A549 (cell line): ENCODE results near the gene RACGAP1. TPM values are rescaled to one million over a fixed set of nuclear protein-coding genes. Genes with fewer than 3 reads are reported as not detected.
"Not testable (repeated sequence)": the region's sequence is repeated elsewhere in the genome, so short reads cannot be mapped to it uniquely, and the experiment has no call there.

Experiments
- ATAC-seq, 2 experiments: fragments of 200-7000 bp in 1 of 2; fragments of >200 bp in 1 of 2; cut with Nextera tagmentation in 1 of 2; cut with Tn5 transposase in 1 of 2; 3 replicates each; pipeline versions ENCODE4 v1.8.0 to v1.9.1; 2018 to 2020; ENCODE audit warnings: mild to moderate bottlenecking in 1 of 2, moderate library complexity in 1 of 2
- CTCF ChIA-PET: fragments of 300-600 bp; sonication (Branson Sonifier 250); formaldehyde crosslinking; extraction: SDS; loops from one replicate; lab custom pipeline; 2021; ENCODE audit warnings: antibody characterized with exemption, inconsistent platforms; lab: Yijun Ruan, JAX
- POLR2A ChIA-PET: fragments of 350-600 bp; formaldehyde crosslinking; extraction: SDS; loops from one replicate; lab custom pipeline; 2021; ENCODE audit warnings: antibody characterized with exemption, inconsistent platforms; lab: Yijun Ruan, JAX
- DNase-seq, 2 experiments: peaks; one replicate each; pipeline versions ENCODE4 v3.0.0 to v3.0.0-alpha.2; 2011 to 2016; ENCODE audit warnings: low read depth in 1 of 2, low spot score in 1 of 2
- FAIRE-seq: peaks from 2 replicates; lab custom pipeline; 2011; peaks lifted over from hg19 to GRCh38; lab: Jason Lieb, UNC
- H3K27ac ChIP-seq, 2 experiments: fragments of >200 bp; sonication (Bioruptor Twin); formaldehyde crosslinking; 3 replicates each; pipeline ENCODE4 v1.5.1; 2016 to 2017
- H3K4me1 ChIP-seq: fragments of >200 bp; sonication (Bioruptor Twin); formaldehyde crosslinking; 3 replicates; pipeline ENCODE4 v1.6.1; 2016
- H3K4me2 ChIP-seq: fragments of >200 bp; sonication (Bioruptor Twin); formaldehyde crosslinking; 3 replicates; pipeline ENCODE4 v1.6.1; 2016
- H3K4me3 ChIP-seq: fragments of >200 bp; sonication (Bioruptor Twin); formaldehyde crosslinking; 3 replicates; pipeline ENCODE4 v1.5.1; 2016
- H3K9me3 ChIP-seq: fragments of >200 bp; sonication (Bioruptor Twin); formaldehyde crosslinking; 3 replicates; pipeline ENCODE4 v1.6.1; 2016
- CBX8 ChIP-seq: fragments of 200-600 bp; sonication (generic); IDR thresholded peaks from 2 replicates; pipeline ENCODE4 v1.6.1; 2016
- CEBPB ChIP-seq, 2 experiments: fragments of >200 bp in 1 of 2; sonication (Bioruptor Twin) in 1 of 2; formaldehyde crosslinking in 1 of 2; IDR thresholded peaks; 2 replicates each; pipeline ENCODE4 v1.6.1; 2012 to 2016
- CHD4 ChIP-seq: fragments of 200-600 bp; sonication (generic); IDR thresholded peaks from 2 replicates; pipeline ENCODE4 v1.6.1; 2016; ENCODE audit warnings: antibody characterized with exemption, mild to moderate bottlenecking, borderline replicate concordance
- EHF ChIP-seq: fragments of 250-450 bp; sonication (Bioruptor Pico); IDR thresholded peaks from 2 replicates; pipeline ENCODE4 v1.5.0; 2020; ENCODE audit warnings: mild to moderate bottlenecking
- FOSB ChIP-seq: fragments of 250-450 bp; sonication (Bioruptor Pico); IDR thresholded peaks from 2 replicates; pipeline ENCODE4 v1.5.0; 2020; ENCODE audit warnings: mild to moderate bottlenecking, moderate library complexity
- FOXS1 ChIP-seq: fragments of 250-450 bp; sonication (Bioruptor Pico); IDR thresholded peaks from 2 replicates; pipeline ENCODE4 v1.5.0; 2020; ENCODE audit warnings: mild to moderate bottlenecking, moderate library complexity
- GATA3 ChIP-seq: IDR thresholded peaks from 2 replicates; pipeline ENCODE4 v1.6.1; 2012; ENCODE audit warnings: borderline replicate concordance
- HOXA7 ChIP-seq: fragments of 250-450 bp; sonication (Bioruptor Pico); IDR thresholded peaks from 2 replicates; pipeline ENCODE4 v1.5.0; 2020; ENCODE audit warnings: mild to moderate bottlenecking, moderate library complexity
- KDM5A ChIP-seq: fragments of 200-600 bp; sonication (generic); IDR thresholded peaks from 2 replicates; pipeline ENCODE4 v1.6.1; 2016; ENCODE audit warnings: antibody characterized with exemption, mild to moderate bottlenecking
- MAZ ChIP-seq: fragments of 150-350 bp; IDR thresholded peaks from 2 replicates; pipeline ENCODE4 v1.6.1; 2014; ENCODE audit warnings: antibody characterized with exemption, low read depth, low read length, borderline replicate concordance
- MYC ChIP-seq: IDR thresholded peaks from 2 replicates; pipeline ENCODE4 v1.6.1; 2012; ENCODE audit warnings: mild to moderate bottlenecking, inconsistent platforms, low read length, improper control_type of control experiment, borderline replicate concordance
- NFE2L2 ChIP-seq: fragments of 150-350 bp; conservative IDR thresholded peaks from 2 replicates; pipeline ENCODE4 v1.6.1; 2014; ENCODE audit warnings: low read length
- PBX3 ChIP-seq: IDR thresholded peaks from 2 replicates; pipeline ENCODE4 v1.6.1; 2012
- POLR2A ChIP-seq: IDR thresholded peaks from 2 replicates; pipeline ENCODE4 v1.6.1; 2012; ENCODE audit warnings: mild to moderate bottlenecking, low read length
- POLR2AphosphoS2 ChIP-seq: conservative IDR thresholded peaks from 2 replicates; pipeline ENCODE4 v1.6.1; 2012; ENCODE audit warnings: low read length, improper control_type of control experiment, inconsistent platforms
- RARB ChIP-seq: fragments of 250-450 bp; sonication (Bioruptor Pico); IDR thresholded peaks from 2 replicates; pipeline ENCODE4 v1.8.0; 2021; ENCODE audit warnings: mild to moderate bottlenecking, moderate library complexity
- RCOR1 ChIP-seq: fragments of 150-350 bp; IDR thresholded peaks from 2 replicates; pipeline ENCODE4 v1.6.1; 2014; ENCODE audit warnings: antibody characterized with exemption, low read length, low read depth
- RFX5 ChIP-seq: fragments of 450-650 bp; IDR thresholded peaks from 2 replicates; pipeline ENCODE4 v1.7.1; 2014; ENCODE audit warnings: antibody characterized with exemption, mild to moderate bottlenecking, moderate library complexity
- RNF2 ChIP-seq: fragments of 200-600 bp; sonication (generic); IDR thresholded peaks from 2 replicates; pipeline ENCODE4 v1.6.1; 2016; ENCODE audit warnings: low read depth, mild to moderate bottlenecking, antibody characterized with exemption, moderate library complexity, borderline replicate concordance
- SREBF2 ChIP-seq: fragments of 450-650 bp; IDR thresholded peaks from 2 replicates; pipeline ENCODE4 v1.6.1; 2014; ENCODE audit warnings: mild to moderate bottlenecking, moderate library complexity
- TFCP2L1 ChIP-seq: fragments of 250-450 bp; sonication (Bioruptor Pico); IDR thresholded peaks from 2 replicates; pipeline ENCODE4 v1.5.0; 2021; ENCODE audit warnings: mild to moderate bottlenecking
- TP53 ChIP-seq: fragments of 250-450 bp; sonication (Bioruptor Pico); IDR thresholded peaks from 2 replicates; pipeline ENCODE4 v1.5.0; 2021; ENCODE audit warnings: mild to moderate bottlenecking, moderate library complexity
- ZFP36 ChIP-seq: fragments of 450-650 bp; IDR thresholded peaks from 2 replicates; pipeline ENCODE4 v1.6.1; 2014; ENCODE audit warnings: borderline replicate concordance; ENCODE audit not compliant: partially characterized antibody
- ZNF302 ChIP-seq: fragments of 250-450 bp; sonication (Bioruptor Pico); IDR thresholded peaks from 2 replicates; pipeline ENCODE4 v1.9.0; 2021; ENCODE audit warnings: inconsistent platforms, mild to moderate bottlenecking, moderate library complexity
- WGBS: methylation state at CpG from one replicate; pipeline ENCODE4 v1.1.6; 2017; ENCODE audit errors: missing lambda C conversion rate; 5-methylcytosine and 5-hydroxymethylcytosine counted together
- polyA plus RNA-seq, 4 experiments: library from polyadenylated mRNA; depleted of rRNA in 3 of 4; stranded (reverse); fragments of >200 nt; fragmentation: RNase III in 1 of 4; extraction: RNeasy Plus Mini Kit Qiagen cat#74134 plus additional on column Dnase treatment in 1 of 4; gene quantifications; 2 replicates in 3 of 4; 3 replicates in 1 of 4; pipeline ENCODE4 v1.2.3, GENCODE V29; 2011 to 2017
- TF ChIP-seq, protein P1 (sequence below): IDR thresholded peaks from 2 replicates; pipeline ENCODE4 v1.6.1; 2012
- TF ChIP-seq, protein P2 (sequence below): IDR thresholded peaks from 2 replicates; pipeline ENCODE4 v1.6.1; 2012; ENCODE audit warnings: low read depth, borderline replicate concordance
- TF ChIP-seq, protein P3 (sequence below): fragments of >200 bp; sonication (Bioruptor Twin); formaldehyde crosslinking; IDR thresholded peaks from 2 replicates; pipeline ENCODE4 v1.6.1; 2016

RACGAP1 gene
- polyA plus RNA-seq, 2 of the 4 experiments (the other 2 are of a cell fraction) = 103 to 107 TPM

DNA sequence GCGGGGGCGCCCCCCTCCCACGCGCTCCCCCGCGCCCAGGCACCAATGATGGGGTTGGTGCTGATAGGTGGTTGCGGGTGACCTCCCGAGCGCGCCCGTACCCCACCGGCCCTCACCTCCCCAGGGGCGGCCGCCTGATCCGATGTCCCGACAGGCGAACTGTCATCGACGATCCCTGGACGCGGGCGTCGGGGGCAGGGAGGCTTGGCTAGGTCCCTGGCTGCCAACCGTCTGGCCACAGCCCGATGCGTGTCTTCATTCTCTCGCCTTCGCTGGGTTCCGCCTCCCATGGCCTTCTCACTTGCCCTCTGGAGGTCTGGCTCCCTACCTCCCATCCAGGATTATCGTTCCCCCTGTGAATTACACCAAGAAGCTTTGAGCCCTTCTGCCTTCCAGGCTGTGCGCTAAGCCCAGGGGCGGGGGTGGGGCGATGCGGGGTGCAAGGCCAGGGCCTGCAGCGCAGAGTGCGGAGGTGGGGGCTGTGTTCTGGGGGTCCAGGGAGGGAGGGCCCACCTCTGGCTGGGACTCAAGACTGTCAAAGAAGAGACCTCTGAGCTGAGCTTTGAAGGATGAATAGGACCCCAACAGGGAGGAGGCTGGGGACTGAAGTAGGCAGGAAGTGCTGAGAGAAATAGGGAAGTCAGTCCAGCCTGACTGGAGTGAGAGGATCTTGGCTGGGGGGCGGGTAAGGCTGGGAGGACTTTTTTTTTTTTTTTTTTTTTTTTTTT is 7.7 kb upstream of the RACGAP1 start:
- no peak; a peak in 2 of 6 replicates for ATAC-seq
- Histone ChIP-seq H3K9me3 (no peaks in the 10 kb centered on the region), H3K4me2 (no peak overlapping the region), H3K4me3 (no peak overlapping the region), H3K4me1 (no peaks in the 10 kb centered on the region), H3K27ac (no peak overlapping the region)
- TF ChIP-seq, protein P1, sequence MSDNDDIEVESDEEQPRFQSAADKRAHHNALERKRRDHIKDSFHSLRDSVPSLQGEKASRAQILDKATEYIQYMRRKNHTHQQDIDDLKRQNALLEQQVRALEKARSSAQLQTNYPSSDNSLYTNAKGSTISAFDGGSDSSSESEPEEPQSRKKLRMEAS = no peak
- TF ChIP-seq GATA3 = no peak
- TF ChIP-seq CEBPB (IDR thresholded peaks at IDR 0.05) = no peak
- TF ChIP-seq RFX5 = no peak
- no peak for TF ChIP-seq POLR2A
- TF ChIP-seq PBX3 = no peak
- no peak for TF ChIP-seq FOXS1 (CRISPR knock-in tag)
- no peak for TF ChIP-seq KDM5A
- no peak for TF ChIP-seq RNF2
- no peak for TF ChIP-seq CHD4
- TF ChIP-seq, protein P2, sequence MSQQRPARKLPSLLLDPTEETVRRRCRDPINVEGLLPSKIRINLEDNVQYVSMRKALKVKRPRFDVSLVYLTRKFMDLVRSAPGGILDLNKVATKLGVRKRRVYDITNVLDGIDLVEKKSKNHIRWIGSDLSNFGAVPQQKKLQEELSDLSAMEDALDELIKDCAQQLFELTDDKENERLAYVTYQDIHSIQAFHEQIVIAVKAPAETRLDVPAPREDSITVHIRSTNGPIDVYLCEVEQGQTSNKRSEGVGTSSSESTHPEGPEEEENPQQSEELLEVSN = no peak
- no peak for TF ChIP-seq MAZ
- TF ChIP-seq CBX8 = no peak
- no peak for DNase-seq
- CTCF ChIA-PET = interaction anchor here (2.1 to 2.6 kb wide), 2 partner anchors 23 to 66 kb away, joined by 10 to 13 read pairs; no protein-coding TSS in a partner anchor
- FAIRE-seq = no peak
- POLR2A ChIA-PET = no interaction called here
- 88% methylated on average over 26 of the region's 37 CpGs for WGBS

- ATAC-seq = 0 out of 6 replicates have a peak, but pooled peaks of 1 of the 2 experiments have one; percentile 19
Observed at GRCh38 chr12:50032515-50032853, 7.2 kb upstream of the RACGAP1 start.

DNA sequence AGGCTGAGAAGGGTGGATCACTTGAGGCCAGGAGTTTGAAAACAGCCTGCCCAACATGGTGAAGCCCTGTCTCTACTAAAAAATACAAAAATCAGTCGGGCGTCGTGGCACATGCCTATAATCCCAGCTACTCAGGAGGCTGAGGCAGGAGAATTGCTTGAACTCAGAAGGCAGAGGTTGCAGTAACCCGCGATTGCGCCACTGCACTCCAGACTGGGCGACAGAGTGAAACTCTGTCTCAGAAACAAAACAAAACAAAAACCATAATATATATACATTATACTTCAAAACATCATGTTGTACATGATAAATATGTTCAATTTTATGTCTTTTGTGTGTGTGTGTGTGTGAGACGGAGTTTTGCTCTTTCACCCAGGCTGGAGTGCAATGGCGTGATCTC is 5.2 kb upstream of the RACGAP1 start:
- H3K4me1 ChIP-seq, H3K27ac ChIP-seq, FAIRE-seq, DNase-seq, H3K9me3 ChIP-seq, ATAC-seq, H3K4me2 ChIP-seq, H3K4me3 ChIP-seq, POLR2A ChIA-PET: not testable (repeated sequence)
- peak in 1 of 2 experiments; percentile 40; a peak in 1 of 4 replicates for TF ChIP-seq CEBPB (IDR thresholded peaks at IDR 0.05)
- WGBS = 81% methylated on average over 9 of the region's 9 CpGs
- CTCF ChIA-PET = interaction anchor here (0.9 to 5.1 kb wide), 8 partner anchors 9 to 84 kb away, joined by 3 to 50 read pairs (median 6); no protein-coding TSS in a partner anchor

More at GRCh38 chr12:50032515-50032853, 7.2 kb upstream of the RACGAP1 start:
- Histone ChIP-seq H3K4me3 (no peak overlapping the region), H3K9me3 (no peaks in the 10 kb centered on the region), H3K27ac (no peak overlapping the region), H3K4me2 (no peak overlapping the region), H3K4me1 (no peaks in the 10 kb centered on the region)
- CTCF ChIA-PET = interaction anchor here (2.1 to 2.6 kb wide), 2 partner anchors 23 to 65 kb away, joined by 10 to 13 read pairs; no protein-coding TSS in a partner anchor
- POLR2A ChIA-PET = no interaction called here
- no peak for TF ChIP-seq KDM5A
- TF ChIP-seq TP53 = no peak
- TF ChIP-seq TFCP2L1 (CRISPR knock-in tag) = no peak
- no peak for TF ChIP-seq ZFP36
- FAIRE-seq (no peak), DNase-seq (no peak)
- WGBS = 85% methylated on average over 21 of the region's 21 CpGs

DNA sequence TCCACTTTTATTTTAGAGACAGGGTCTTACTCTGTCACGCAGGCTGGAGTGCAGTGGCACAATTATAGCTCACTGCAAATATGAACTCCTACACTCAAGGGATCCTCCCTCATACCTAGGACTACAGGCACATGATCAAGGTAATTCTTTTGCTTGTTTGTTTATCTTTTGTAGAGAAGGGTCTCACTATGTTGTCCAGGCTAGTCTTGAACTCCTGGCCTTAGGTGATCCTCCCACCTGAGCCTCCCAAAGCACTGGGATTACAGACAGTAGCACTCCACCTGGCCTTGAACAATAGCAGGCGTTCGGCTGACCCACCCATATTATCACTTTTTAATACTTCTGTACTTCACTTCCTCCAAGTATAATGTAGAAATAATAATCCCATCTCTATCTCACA is 1.4 kb upstream of the RACGAP1 start:
- 88% methylated on average over 3 of the region's 3 CpGs for WGBS

More for the DNA sequence above, 1.4 kb upstream of the RACGAP1 start:
- CTCF ChIA-PET = interaction anchor here (1.6 to 5.1 kb wide), 3 partner anchors 12 to 160 kb away, joined by 3 to 50 read pairs (median 16); no protein-coding TSS in a partner anchor
- ATAC-seq (no peak), FAIRE-seq (no peak), DNase-seq (no peak)
- Histone ChIP-seq H3K27ac (no peak overlapping the region), H3K4me2 (no peak overlapping the region), H3K4me3 (no peak overlapping the region), H3K4me1 (peaks cover 11% of the 10 kb centered on the region; the same call in 2 of the 3 replicates), H3K9me3 (no peaks in the 10 kb centered on the region)
- POLR2A ChIA-PET = no interaction called here
- TF ChIP-seq POLR2AphosphoS2 = no peak
- TF ChIP-seq RARB (CRISPR knock-in tag) = no peak
- no peak for TF ChIP-seq EHF
- no peak for TF ChIP-seq HOXA7 (CRISPR knock-in tag)
- TF ChIP-seq FOSB (CRISPR knock-in tag) = no peak
- TF ChIP-seq FOXS1 (CRISPR knock-in tag) = no peak
- no peak for TF ChIP-seq NFE2L2
- no peak for TF ChIP-seq ZFP36
- no peak for TF ChIP-seq ZNF302 (CRISPR knock-in tag)
- TF ChIP-seq, protein P2 = no peak
- TF ChIP-seq RCOR1 = no peak
- no peak for TF ChIP-seq GATA3
- TF ChIP-seq, protein P3, sequence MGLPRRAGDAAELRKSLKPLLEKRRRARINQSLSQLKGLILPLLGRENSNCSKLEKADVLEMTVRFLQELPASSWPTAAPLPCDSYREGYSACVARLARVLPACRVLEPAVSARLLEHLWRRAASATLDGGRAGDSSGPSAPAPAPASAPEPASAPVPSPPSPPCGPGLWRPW = no peak
- no peak for TF ChIP-seq MYC
- TF ChIP-seq SREBF2 = no peak
